Transverse colon (tissue), 4 donors: ENCODE results near the gene STRA8. TPM values are rescaled to one million over a fixed set of nuclear protein-coding genes. Genes with fewer than 3 reads are reported as not detected.

Source experiments
- DNase-seq: peaks from one replicate; pipeline ENCODE4 v3.0.0-alpha.2; 2019
- H3K27ac ChIP-seq, 4 donors: fragments of 200-600 bp; sonication (generic); 2 replicates each; pipeline ENCODE4 v1.5.1; 2016 to 2018; ENCODE audit warnings: inconsistent platforms in 4 of 4
- H3K27me3 ChIP-seq: fragments of 200-600 bp; sonication (generic); 2 replicates; pipeline ENCODE4 v1.5.1; 2017; ENCODE audit warnings: inconsistent platforms
- H3K36me3 ChIP-seq, 4 donors: fragments of 200-600 bp; sonication (generic); 2 replicates each; pipeline ENCODE4 v1.5.1; 2017 to 2019; ENCODE audit warnings: inconsistent platforms in 4 of 4
- H3K4me1 ChIP-seq, 4 donors: fragments of 200-600 bp; sonication (generic); 2 replicates each; pipeline ENCODE4 v1.5.1; 2017 to 2020; ENCODE audit warnings: inconsistent platforms in 4 of 4
- H3K4me3 ChIP-seq, 4 donors: fragments of 200-600 bp; sonication (generic); 1 replicate in 1 of 4; 2 replicates in 3 of 4; pipeline versions ENCODE4 v1.5.1 to v1.6.1; 2017 to 2019; ENCODE audit warnings: inconsistent platforms in 4 of 4
- H3K9me3 ChIP-seq, 2 donors: fragments of 200-600 bp; sonication (generic); 2 replicates each; pipeline ENCODE4 v1.5.1; 2017 to 2019; ENCODE audit warnings: inconsistent platforms in 2 of 2
- EP300 ChIP-seq: sonication (generic); formaldehyde crosslinking; IDR thresholded peaks from one replicate; pipeline ENCODE4 v1.6.1; 2017; ENCODE audit warnings: antibody characterized with exemption, low read depth
- POLR2A ChIP-seq: fragments of 450-650 bp; IDR thresholded peaks from one replicate; pipeline ENCODE4 v1.6.1; 2016; ENCODE audit warnings: antibody characterized with exemption, mild to moderate bottlenecking, moderate library complexity
- POLR2AphosphoS5 ChIP-seq, 3 donors: sonication (generic); formaldehyde crosslinking; IDR thresholded peaks; one replicate each; pipeline ENCODE4 v1.6.1; 2016; ENCODE audit warnings: antibody characterized with exemption in 3 of 3
- WGBS, 2 donors: methylation state at CpG; one replicate each; pipeline ENCODE4 v1.1.5; 2018; ENCODE audit warnings: low coverage in 1 of 2; 5-methylcytosine and 5-hydroxymethylcytosine counted together
- in situ Hi-C, 4 donors: fragments of 200-750 bp; cut with MboI; loops; one replicate each; pipeline versions ENCODE4 v1.15.0 to v1.15.1; 2017; ENCODE audit warnings: low sequenced_read_pairs in 3 of 4, low pct_ligation_motif_present in 1 of 4, low pct_unique_long_range_greater_than_20kb in 1 of 4
- intact Hi-C: fragments of 100-400 bp; cut with DNase I; formaldehyde crosslinking; loops from one replicate; pipeline ENCODE4 v1.15.1; 2023; ENCODE audit warnings: low total_unique reads
- total RNA-seq, 4 donors: library from RNA; depleted of rRNA; stranded (reverse); fragments of >200 nt; gene quantifications; one replicate each; pipeline ENCODE4 v1.1.0, GENCODE V29; 2016
- TF ChIP-seq, protein P1 (sequence below), 5 experiments: fragments of 200-600 bp in 3 of 5; fragments of 450-650 bp in 2 of 5; sonication (generic) in 3 of 5; IDR thresholded peaks; 1 replicate in 2 of 5; 2 replicates in 3 of 5; pipeline ENCODE4 v1.5.1; 2016 to 2017; ENCODE audit warnings: antibody characterized with exemption in 5 of 5, inconsistent platforms in 3 of 5, mild to moderate bottlenecking in 2 of 5, moderate library complexity in 1 of 5

The STRA8 gene
- total RNA-seq, 4 donors from 2014 or later, result not detected

DNA sequence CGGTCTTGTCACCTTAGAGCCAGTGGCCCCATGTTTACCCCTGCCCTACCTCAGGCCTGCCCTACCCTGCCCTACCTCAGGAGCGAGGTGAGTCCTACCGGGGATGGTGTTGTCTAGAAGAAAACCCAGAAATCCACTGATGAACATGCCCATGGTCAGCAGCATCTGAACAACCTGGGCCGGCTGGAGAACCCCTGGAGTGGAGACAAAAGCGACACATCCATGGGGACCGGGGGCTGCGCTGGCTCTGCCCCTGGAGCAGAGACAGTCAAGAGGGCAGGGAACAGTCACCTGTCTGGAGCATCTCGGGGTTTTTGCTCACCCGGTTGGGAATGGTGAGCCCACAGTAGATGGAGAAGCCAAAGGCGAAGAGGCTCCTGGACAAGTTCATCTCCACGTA is 36.3 kb downstream of the STRA8 start:
- intact Hi-C loops, result loop anchor here (10.0 kb wide), 1 partner anchor 375 kb away; no protein-coding TSS in a partner anchor
- Histone ChIP-seq H3K27ac (no peak overlapping the region), H3K9me3 (no peaks in the 10 kb centered on the region), H3K4me3 (no peak overlapping the region), H3K4me1 (no peaks in the 10 kb centered on the region), H3K36me3 (no peaks in the 10 kb centered on the region), H3K27me3 (no peaks in the 10 kb centered on the region)
- TF ChIP-seq EP300 (no peak), POLR2AphosphoS5 (IDR thresholded peaks at IDR 0.05) (no peak), POLR2A (no peak)
- TF ChIP-seq, protein P1, sequence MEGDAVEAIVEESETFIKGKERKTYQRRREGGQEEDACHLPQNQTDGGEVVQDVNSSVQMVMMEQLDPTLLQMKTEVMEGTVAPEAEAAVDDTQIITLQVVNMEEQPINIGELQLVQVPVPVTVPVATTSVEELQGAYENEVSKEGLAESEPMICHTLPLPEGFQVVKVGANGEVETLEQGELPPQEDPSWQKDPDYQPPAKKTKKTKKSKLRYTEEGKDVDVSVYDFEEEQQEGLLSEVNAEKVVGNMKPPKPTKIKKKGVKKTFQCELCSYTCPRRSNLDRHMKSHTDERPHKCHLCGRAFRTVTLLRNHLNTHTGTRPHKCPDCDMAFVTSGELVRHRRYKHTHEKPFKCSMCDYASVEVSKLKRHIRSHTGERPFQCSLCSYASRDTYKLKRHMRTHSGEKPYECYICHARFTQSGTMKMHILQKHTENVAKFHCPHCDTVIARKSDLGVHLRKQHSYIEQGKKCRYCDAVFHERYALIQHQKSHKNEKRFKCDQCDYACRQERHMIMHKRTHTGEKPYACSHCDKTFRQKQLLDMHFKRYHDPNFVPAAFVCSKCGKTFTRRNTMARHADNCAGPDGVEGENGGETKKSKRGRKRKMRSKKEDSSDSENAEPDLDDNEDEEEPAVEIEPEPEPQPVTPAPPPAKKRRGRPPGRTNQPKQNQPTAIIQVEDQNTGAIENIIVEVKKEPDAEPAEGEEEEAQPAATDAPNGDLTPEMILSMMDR (IDR thresholded peaks at IDR 0.05), result no peak
- in situ Hi-C loops, result loop anchor here in 1 of 4 donors (10.0 kb wide), 2 partner anchors 295 to 375 kb away; no protein-coding TSS in a partner anchor
- 85% methylated on average over 11 of the region's 11 CpGs; no CpG with 5 or more reads in 1 of the 2 donors for WGBS, 2 donors
- DNase-seq, result no peak

DNA sequence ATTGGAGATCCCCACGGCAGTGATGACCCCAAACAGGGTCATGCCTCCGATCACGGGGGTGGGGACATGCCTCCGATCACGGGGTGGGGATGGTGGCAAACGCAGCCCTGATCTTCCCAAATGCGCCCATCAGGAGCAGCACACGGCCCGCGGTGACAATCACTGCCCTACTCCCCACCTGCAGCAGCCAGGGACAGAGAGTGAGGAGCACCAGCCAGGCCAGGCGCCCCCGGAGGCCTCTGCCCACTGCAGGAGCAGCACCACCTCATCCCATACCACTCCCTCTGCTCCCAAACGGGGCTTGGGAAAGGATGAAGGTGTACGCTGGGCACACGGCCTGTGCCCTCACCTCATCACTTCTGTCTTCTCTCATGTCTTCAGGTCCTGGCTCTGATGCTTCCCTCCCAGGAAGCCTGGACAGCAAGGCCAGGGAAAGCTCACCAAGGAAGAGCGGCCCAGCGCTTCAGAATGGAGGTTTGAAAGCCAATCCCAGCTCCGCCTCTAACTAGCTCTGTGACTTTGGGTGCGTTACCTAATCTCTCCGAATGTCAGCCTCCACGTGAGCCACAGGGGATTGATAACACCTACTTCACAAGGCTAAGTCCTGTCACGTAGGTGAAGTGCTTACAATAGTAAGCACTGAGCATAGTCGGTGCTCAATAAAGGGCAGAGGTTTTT is 37.1 kb downstream of the STRA8 start:
- no peak overlapping the region for H3K27ac ChIP-seq
- H3K27me3 ChIP-seq, result no peaks in the 10 kb centered on the region
- intact Hi-C loops, result loop anchor here (10.0 kb wide), 1 partner anchor 374 kb away; no protein-coding TSS in a partner anchor
- H3K4me3 ChIP-seq, result no peak overlapping the region
- TF ChIP-seq POLR2A, result no peak
- TF ChIP-seq POLR2AphosphoS5 (IDR thresholded peaks at IDR 0.05), result no peak
- TF ChIP-seq, protein P1 (IDR thresholded peaks at IDR 0.05), result no peak
- TF ChIP-seq EP300, result no peak
- no peaks in the 10 kb centered on the region for H3K4me1 ChIP-seq
- WGBS, 2 donors, result 79% methylated on average over 23 of the region's 23 CpGs; no CpG with 5 or more reads in 1 of the 2 donors
- H3K36me3 ChIP-seq, result no peaks in the 10 kb centered on the region
- in situ Hi-C loops, result loop anchor here in 1 of 4 donors (10.0 kb wide), 2 partner anchors 294 to 374 kb away; no protein-coding TSS in a partner anchor
- H3K9me3 ChIP-seq, result no peaks in the 10 kb centered on the region
- no peak for DNase-seq

- intact Hi-C loops, result loop anchor here (10.0 kb wide), 1 partner anchor 374 kb away; no protein-coding TSS in a partner anchor
- no peaks in the 10 kb centered on the region for H3K27me3 ChIP-seq
- H3K27ac ChIP-seq, result no peak overlapping the region
- no peaks in the 10 kb centered on the region for H3K4me1 ChIP-seq
- no peak for TF ChIP-seq POLR2A
- TF ChIP-seq POLR2AphosphoS5 (IDR thresholded peaks at IDR 0.05), result no peak
- TF ChIP-seq, protein P1 (IDR thresholded peaks at IDR 0.05), result no peak
- no peak for TF ChIP-seq EP300
- 85 to 90% methylated on average over 7 to 10 of the region's 10 CpGs for WGBS, 2 donors
- no peaks in the 10 kb centered on the region for H3K36me3 ChIP-seq
- H3K4me3 ChIP-seq, result no peak overlapping the region
- no peak for DNase-seq
- no peaks in the 10 kb centered on the region for H3K9me3 ChIP-seq
- in situ Hi-C loops, result loop anchor here in 1 of 4 donors (10.0 kb wide), 2 partner anchors 294 to 374 kb away; no protein-coding TSS in a partner anchor
These were observed 37.6 kb downstream of the STRA8 start for GRCh38 chr7:135271255-135271615.

GRCh38 chr7:135272303-135272702 is 38.7 kb downstream of the STRA8 start:
- Histone ChIP-seq H3K4me1 (no peaks in the 10 kb centered on the region), H3K27ac (no peak overlapping the region), H3K9me3 (no peaks in the 10 kb centered on the region), H3K4me3 (no peak overlapping the region), H3K27me3 (no peaks in the 10 kb centered on the region), H3K36me3 (no peaks in the 10 kb centered on the region)
- in situ Hi-C loops (loop anchor here in 1 of 4 donors (10.0 kb wide), 2 partner anchors 292 to 372 kb away; no protein-coding TSS in a partner anchor), intact Hi-C loops (loop anchor here (10.0 kb wide), 1 partner anchor 372 kb away; no protein-coding TSS in a partner anchor)
- TF ChIP-seq EP300 (no peak), POLR2A (no peak), POLR2AphosphoS5 (IDR thresholded peaks at IDR 0.05) (no peak)
- TF ChIP-seq, protein P1 (IDR thresholded peaks at IDR 0.05), result no peak
- DNase-seq, result no peak
- 52 to 82% methylated on average over 2 to 3 of the region's 3 CpGs for WGBS, 2 donors
